ENCODE measurements around the gene GPATCH8. TPM values are rescaled to one million over a fixed set of nuclear protein-coding genes. Genes with fewer than 3 reads are reported as not detected.

Gene GPATCH8
- polyA plus RNA-seq, 1 of the 3 experiments (the other 2 are of a cell fraction), result 12.7 TPM

GRCh38 chr17:44444735-44445105 is 58.5 kb downstream of the GPATCH8 start (continued):
- TF ChIP-seq, protein P1, sequence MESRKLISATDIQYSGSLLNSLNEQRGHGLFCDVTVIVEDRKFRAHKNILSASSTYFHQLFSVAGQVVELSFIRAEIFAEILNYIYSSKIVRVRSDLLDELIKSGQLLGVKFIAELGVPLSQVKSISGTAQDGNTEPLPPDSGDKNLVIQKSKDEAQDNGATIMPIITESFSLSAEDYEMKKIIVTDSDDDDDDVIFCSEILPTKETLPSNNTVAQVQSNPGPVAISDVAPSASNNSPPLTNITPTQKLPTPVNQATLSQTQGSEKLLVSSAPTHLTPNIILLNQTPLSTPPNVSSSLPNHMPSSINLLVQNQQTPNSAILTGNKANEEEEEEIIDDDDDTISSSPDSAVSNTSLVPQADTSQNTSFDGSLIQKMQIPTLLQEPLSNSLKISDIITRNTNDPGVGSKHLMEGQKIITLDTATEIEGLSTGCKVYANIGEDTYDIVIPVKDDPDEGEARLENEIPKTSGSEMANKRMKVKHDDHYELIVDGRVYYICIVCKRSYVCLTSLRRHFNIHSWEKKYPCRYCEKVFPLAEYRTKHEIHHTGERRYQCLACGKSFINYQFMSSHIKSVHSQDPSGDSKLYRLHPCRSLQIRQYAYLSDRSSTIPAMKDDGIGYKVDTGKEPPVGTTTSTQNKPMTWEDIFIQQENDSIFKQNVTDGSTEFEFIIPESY (IDR thresholded peaks at IDR 0.05; ENCODE audit: borderline replicate concordance, low read depth), result no peak
- TF ChIP-seq FOXJ3 (CRISPR knock-in tag; IDR thresholded peaks at IDR 0.05), result no peak

GRCh38 chr17:44442806-44443205 is 60.4 kb downstream of the GPATCH8 start:
- H3K36me3 ChIP-seq (replicated peaks in 1 of 2; ENCODE audit: control insufficient read depth in 1 of 2, insufficient read depth in 2 of 2, low read length in 1 of 2), result no peaks in the 10 kb centered on the region
- ChIA-PET POLR2A (no interaction called here), CTCF (interaction anchor here (1.5 kb wide), 1 partner anchor 213 kb away, joined by 5 read pairs; no protein-coding TSS in a partner anchor)
- 100% methylated on average over 3 of the region's 3 CpGs for WGBS (ENCODE audit: low lambda C conversion rate)
- no peaks in the 10 kb centered on the region for H3K27me3 ChIP-seq (ENCODE audit: insufficient read depth)
- H3K9me2 ChIP-seq, result no peaks in the 10 kb centered on the region
- no peak for TF ChIP-seq FOSL2 (IDR thresholded peaks at IDR 0.05; ENCODE audit: borderline replicate concordance, low read depth)
- TF ChIP-seq, protein P2, sequence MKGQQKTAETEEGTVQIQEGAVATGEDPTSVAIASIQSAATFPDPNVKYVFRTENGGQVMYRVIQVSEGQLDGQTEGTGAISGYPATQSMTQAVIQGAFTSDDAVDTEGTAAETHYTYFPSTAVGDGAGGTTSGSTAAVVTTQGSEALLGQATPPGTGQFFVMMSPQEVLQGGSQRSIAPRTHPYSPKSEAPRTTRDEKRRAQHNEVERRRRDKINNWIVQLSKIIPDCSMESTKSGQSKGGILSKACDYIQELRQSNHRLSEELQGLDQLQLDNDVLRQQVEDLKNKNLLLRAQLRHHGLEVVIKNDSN (IDR thresholded peaks at IDR 0.05; ENCODE audit: borderline replicate concordance, low read depth), result no peak
- TF ChIP-seq MXI1 (IDR thresholded peaks at IDR 0.05; ENCODE audit: low read depth, low read length), result no peak
- no peak overlapping the region for H2AFZ ChIP-seq (ENCODE audit: low read depth)
- no peak for DNase-seq
- no peak overlapping the region for H3K27ac ChIP-seq (ENCODE audit: low read depth in 2 of 2, low read length in 1 of 2)
- no peak overlapping the region for H3K4me3 ChIP-seq (ENCODE audit: low read depth in 2 of 2, low read length in 1 of 2)
- H3K4me1 ChIP-seq (ENCODE audit: control insufficient read depth in 1 of 2, insufficient read depth in 2 of 2, low read depth in 1 of 2, low read length in 1 of 2), result peaks cover 0 to 3% of the 10 kb centered on the region in 2 experiments; a peak in 1 of 4 replicates
- H3K4me2 ChIP-seq, result no peak overlapping the region
- no peaks in the 10 kb centered on the region for H3K9me3 ChIP-seq
- H3F3A ChIP-seq (replicated peaks; ENCODE audit: insufficient read depth), result peaks cover 14% of the 10 kb centered on the region
- no peak overlapping the region for H3K9ac ChIP-seq
- H3K79me2 ChIP-seq (ENCODE audit: insufficient read depth), result peaks cover 68% of the 10 kb centered on the region
- 0 out of 2 replicates have a peak, but pooled peaks cover 15% of the 10 kb centered on the region for H4K20me1 ChIP-seq (ENCODE audit: insufficient read depth)

DNA sequence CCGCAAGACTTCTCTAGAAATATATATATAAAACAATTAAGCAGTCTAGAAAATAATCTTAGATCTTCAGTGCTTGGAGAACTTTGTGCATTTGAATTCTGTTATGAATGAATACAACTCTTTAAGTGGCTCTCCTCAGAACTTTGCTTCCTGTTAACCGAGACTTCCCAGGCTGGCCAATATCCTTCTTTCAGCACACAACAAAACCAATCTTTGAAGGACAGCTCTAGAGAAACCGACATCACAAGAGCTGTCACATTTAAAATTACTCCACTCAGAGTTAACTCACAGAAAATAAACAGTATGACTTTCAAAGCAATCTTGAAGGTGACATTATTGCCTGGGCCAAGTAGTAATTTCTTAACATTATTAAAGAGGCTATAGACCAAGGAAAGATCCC is 64.0 kb downstream of the GPATCH8 start:
- no peak overlapping the region for H3K4me3 ChIP-seq (ENCODE audit: low read depth in 2 of 2, low read length in 1 of 2)
- H3K36me3 ChIP-seq (replicated peaks in 1 of 2; ENCODE audit: control insufficient read depth in 1 of 2, insufficient read depth in 2 of 2, low read length in 1 of 2), result peaks cover 10 to 23% of the 10 kb centered on the region in 2 experiments
- H2AFZ ChIP-seq (ENCODE audit: low read depth), result no peak overlapping the region
- H3K4me1 ChIP-seq (ENCODE audit: control insufficient read depth in 1 of 2, insufficient read depth in 2 of 2, low read depth in 1 of 2, low read length in 1 of 2), result peaks cover 0 to 3% of the 10 kb centered on the region in 2 experiments; a peak in 1 of 4 replicates
- 0 out of 2 replicates have a peak, but pooled peaks cover 8% of the 10 kb centered on the region for H4K20me1 ChIP-seq (ENCODE audit: insufficient read depth)
- TF ChIP-seq JUND (IDR thresholded peaks at IDR 0.05), result no peak
- CTCF ChIA-PET, result interaction anchor here (0.9 to 1.4 kb wide), 2 partner anchors 9 to 339 kb away, joined by 3 read pairs; no protein-coding TSS in a partner anchor
- H3K9me2 ChIP-seq, result no peaks in the 10 kb centered on the region
- POLR2A ChIA-PET, result no interaction called here
- H3K27ac ChIP-seq (ENCODE audit: low read depth in 2 of 2, low read length in 1 of 2), result no peak overlapping the region
- DNase-seq, result no peak
- H3K9ac ChIP-seq, result no peak overlapping the region
- no peaks in the 10 kb centered on the region for H3F3A ChIP-seq (replicated peaks; ENCODE audit: insufficient read depth)
- peaks cover 57% of the 10 kb centered on the region for H3K79me2 ChIP-seq (ENCODE audit: insufficient read depth)
- 92% methylated on average over 3 of the region's 3 CpGs for WGBS (ENCODE audit: low lambda C conversion rate)
- no peaks in the 10 kb centered on the region for H3K27me3 ChIP-seq (ENCODE audit: insufficient read depth)
- no peak overlapping the region for H3K4me2 ChIP-seq
- H3K9me3 ChIP-seq, result no peaks in the 10 kb centered on the region
